Measurements from ENCODE around the gene IRF9.

IRF9 gene

GRCh38 chr14:24151404-24152080, 9.5 kb upstream of the IRF9 start:
- no peak for ATAC-seq
- TF ChIP-seq TSHZ2 (CRISPR knock-in tag; IDR thresholded peaks at IDR 0.05) (no peak), ZNF565 (CRISPR knock-in tag; conservative IDR thresholded peaks at IDR 0.05; ENCODE audit: low read depth) (no peak), ZNF8 (CRISPR knock-in tag; IDR thresholded peaks at IDR 0.05) (no peak), ISL1 (CRISPR knock-in tag; IDR thresholded peaks at IDR 0.05) (no peak), ESRRG (CRISPR knock-in tag; IDR thresholded peaks at IDR 0.05) (no peak), TCF4 (CRISPR knock-in tag; IDR thresholded peaks at IDR 0.05; ENCODE audit: borderline replicate concordance) (no peak), TOX (CRISPR knock-in tag; IDR thresholded peaks at IDR 0.05; ENCODE audit: borderline replicate concordance) (no peak), PPARA (CRISPR knock-in tag; IDR thresholded peaks at IDR 0.05; ENCODE audit: borderline replicate concordance) (no peak), BACH2 (CRISPR knock-in tag; IDR thresholded peaks at IDR 0.05; ENCODE audit: borderline replicate concordance) (no peak), PATZ1 (CRISPR knock-in tag; IDR thresholded peaks at IDR 0.05; ENCODE audit: borderline replicate concordance) (no peak), CSRNP3 (CRISPR knock-in tag; IDR thresholded peaks at IDR 0.05) (no peak), ZFP30 (CRISPR knock-in tag; IDR thresholded peaks at IDR 0.05) (no peak), ARNTL (CRISPR knock-in tag; IDR thresholded peaks at IDR 0.05; ENCODE audit: borderline replicate concordance, low read depth) (no peak), RARB (CRISPR knock-in tag; IDR thresholded peaks at IDR 0.05) (no peak), POU6F1 (CRISPR knock-in tag; IDR thresholded peaks at IDR 0.05; ENCODE audit: borderline replicate concordance, low read depth) (no peak), CSDC2 (CRISPR knock-in tag; IDR thresholded peaks at IDR 0.05) (no peak)

GRCh38 chr14:24155100-24155499, 6.0 kb upstream of the IRF9 start:
- TF ChIP-seq POU6F1 (CRISPR knock-in tag; IDR thresholded peaks at IDR 0.05; ENCODE audit: borderline replicate concordance, low read depth) = no peak
- no peak for TF ChIP-seq PATZ1 (CRISPR knock-in tag; IDR thresholded peaks at IDR 0.05; ENCODE audit: borderline replicate concordance)
- TF ChIP-seq ZFP30 (CRISPR knock-in tag; IDR thresholded peaks at IDR 0.05) = no peak
- no peak for TF ChIP-seq RARB (CRISPR knock-in tag; IDR thresholded peaks at IDR 0.05)
- no peak for TF ChIP-seq ISL1 (CRISPR knock-in tag; IDR thresholded peaks at IDR 0.05)
- no peak for TF ChIP-seq CREB5 (CRISPR knock-in tag; IDR thresholded peaks at IDR 0.05; ENCODE audit: low read depth)
- TF ChIP-seq TCF4 (CRISPR knock-in tag; IDR thresholded peaks at IDR 0.05; ENCODE audit: borderline replicate concordance) = no peak
- TF ChIP-seq ZNF70 (CRISPR knock-in tag; IDR thresholded peaks at IDR 0.05) = no peak
- no peak for TF ChIP-seq ZFP3 (CRISPR knock-in tag; IDR thresholded peaks at IDR 0.05)
- no peak for TF ChIP-seq OSR1 (CRISPR knock-in tag; IDR thresholded peaks at IDR 0.05)
- no peak for TF ChIP-seq GLIS3 (CRISPR knock-in tag; IDR thresholded peaks at IDR 0.05)
- TF ChIP-seq BACH2 (CRISPR knock-in tag; IDR thresholded peaks at IDR 0.05; ENCODE audit: borderline replicate concordance) = no peak
- no peak for ATAC-seq
